ENCODE data around the gene FAM174C.
"Not testable (repeated sequence)": the region's sequence is repeated elsewhere in the genome, so short reads cannot be mapped to it uniquely, and the experiment has no call there.

FAM174C gene

DNA sequence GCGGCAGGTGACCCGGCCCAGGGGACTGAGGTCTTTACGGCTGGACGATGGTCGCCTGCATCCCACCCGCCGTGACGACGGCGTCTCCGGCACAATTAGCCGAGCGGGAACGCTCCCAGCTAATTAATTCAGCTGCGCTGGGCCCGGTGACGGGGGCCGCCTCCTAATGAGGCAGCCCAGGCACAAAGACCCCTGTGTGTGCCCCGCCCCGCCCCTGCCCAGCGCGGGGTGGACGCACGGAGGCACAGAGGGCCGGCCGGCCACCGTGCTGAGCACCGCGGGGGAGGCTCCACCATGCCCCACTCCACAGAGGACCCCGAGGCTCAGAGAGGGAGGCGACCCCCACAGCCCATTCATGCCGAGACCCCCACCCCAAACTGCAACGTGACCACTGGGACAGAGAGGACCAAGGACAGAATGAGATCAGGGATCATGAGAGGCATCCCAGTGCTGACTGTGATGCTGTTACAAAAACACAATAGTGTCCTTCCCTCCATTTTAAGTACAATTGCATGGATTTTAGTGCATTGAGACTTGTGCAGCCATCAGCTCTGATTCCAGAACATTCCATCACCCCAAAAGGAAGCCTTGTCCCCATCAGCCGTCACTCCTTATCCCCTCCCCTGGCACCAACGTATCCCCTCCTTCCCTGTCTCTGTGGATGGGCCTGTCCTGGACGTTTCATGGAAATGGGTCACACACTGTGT is 27.4 kb downstream of the FAM174C start:
- Histone ChIP-seq H3K27ac (ENCODE audit: low read depth, low read length) (no peak overlapping the region), H3K9ac (ENCODE audit: low read length) (no peak overlapping the region), H3K4me3 (ENCODE audit: insufficient read depth, low read length, poor library complexity, severe bottlenecking) (no peak overlapping the region), H3F3A (ENCODE audit: insufficient read depth) (no peaks in the 10 kb centered on the region), H3K27me3 (ENCODE audit: low read length) (no peaks in the 10 kb centered on the region), H3K79me2 (ENCODE audit: insufficient read depth, low read length) (no peaks in the 10 kb centered on the region), H4K20me1 (ENCODE audit: low read depth, low read length) (no peaks in the 10 kb centered on the region), H3K9me2 (replicated peaks; ENCODE audit: insufficient read depth, low read length) (no peaks in the 10 kb centered on the region), H3K36me3 (ENCODE audit: low read length) (no peaks in the 10 kb centered on the region), H3K4me2 (ENCODE audit: low read depth, low read length, poor library complexity, severe bottlenecking) (no peak overlapping the region), H3K9me3 (ENCODE audit: insufficient read depth, low read length) (no peaks in the 10 kb centered on the region), H2AFZ (ENCODE audit: low read depth, low read length, severe bottlenecking) (no peak overlapping the region)
- TF ChIP-seq EZH2phosphoT487 (conservative IDR thresholded peaks at IDR 0.05; ENCODE audit: low read length) = no peak
- TF ChIP-seq, protein P1, sequence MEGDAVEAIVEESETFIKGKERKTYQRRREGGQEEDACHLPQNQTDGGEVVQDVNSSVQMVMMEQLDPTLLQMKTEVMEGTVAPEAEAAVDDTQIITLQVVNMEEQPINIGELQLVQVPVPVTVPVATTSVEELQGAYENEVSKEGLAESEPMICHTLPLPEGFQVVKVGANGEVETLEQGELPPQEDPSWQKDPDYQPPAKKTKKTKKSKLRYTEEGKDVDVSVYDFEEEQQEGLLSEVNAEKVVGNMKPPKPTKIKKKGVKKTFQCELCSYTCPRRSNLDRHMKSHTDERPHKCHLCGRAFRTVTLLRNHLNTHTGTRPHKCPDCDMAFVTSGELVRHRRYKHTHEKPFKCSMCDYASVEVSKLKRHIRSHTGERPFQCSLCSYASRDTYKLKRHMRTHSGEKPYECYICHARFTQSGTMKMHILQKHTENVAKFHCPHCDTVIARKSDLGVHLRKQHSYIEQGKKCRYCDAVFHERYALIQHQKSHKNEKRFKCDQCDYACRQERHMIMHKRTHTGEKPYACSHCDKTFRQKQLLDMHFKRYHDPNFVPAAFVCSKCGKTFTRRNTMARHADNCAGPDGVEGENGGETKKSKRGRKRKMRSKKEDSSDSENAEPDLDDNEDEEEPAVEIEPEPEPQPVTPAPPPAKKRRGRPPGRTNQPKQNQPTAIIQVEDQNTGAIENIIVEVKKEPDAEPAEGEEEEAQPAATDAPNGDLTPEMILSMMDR (IDR thresholded peaks at IDR 0.05; ENCODE audit: insufficient read depth, low read length, poor library complexity, severe bottlenecking) = no peak

DNA sequence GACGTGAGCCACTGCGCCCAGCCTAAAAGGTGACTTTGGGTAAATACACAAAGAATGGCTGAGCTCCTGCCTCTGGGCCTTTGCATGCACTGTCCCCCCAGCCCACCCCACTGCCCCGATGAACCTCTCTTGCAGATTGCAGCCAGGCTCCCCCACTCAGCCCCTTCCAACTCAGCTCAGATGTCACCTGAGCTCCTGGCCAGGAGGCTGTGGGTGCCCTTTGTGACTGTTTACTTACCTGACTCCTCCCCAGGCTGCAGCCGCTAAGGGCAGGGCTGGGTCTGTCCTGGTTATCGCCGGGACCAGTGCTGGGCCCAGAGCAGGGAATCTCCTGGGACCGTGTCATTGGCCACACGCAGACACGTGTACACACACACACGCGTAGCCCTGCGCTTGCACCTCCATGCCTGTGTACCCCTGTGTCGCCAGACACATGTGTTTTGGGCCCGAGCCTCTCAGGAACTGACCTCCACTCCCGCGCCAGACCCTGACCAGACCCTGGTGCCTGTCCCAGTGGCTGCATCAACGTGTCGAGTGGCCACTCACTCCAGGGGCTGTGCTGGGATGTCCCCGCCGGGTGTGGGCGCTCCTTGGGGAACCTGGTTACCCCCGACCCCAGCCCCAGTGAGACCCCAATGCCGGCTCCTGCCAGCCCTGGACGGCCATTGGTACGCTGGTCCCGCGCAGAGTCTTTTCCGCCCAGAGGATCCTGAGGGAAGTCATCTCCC is 29.0 kb downstream of the FAM174C start:
- H4K20me1 ChIP-seq (ENCODE audit: low read depth, low read length) = no peaks in the 10 kb centered on the region
- no peaks in the 10 kb centered on the region for H3K9me2 ChIP-seq (replicated peaks; ENCODE audit: insufficient read depth, low read length)
- no peak overlapping the region for H3K27ac ChIP-seq (ENCODE audit: low read depth, low read length)
- no peaks in the 10 kb centered on the region for H3K27me3 ChIP-seq (ENCODE audit: low read length)
- no peak overlapping the region for H2AFZ ChIP-seq (ENCODE audit: low read depth, low read length, severe bottlenecking)
- no peak overlapping the region for H3K9ac ChIP-seq (ENCODE audit: low read length)
- no peaks in the 10 kb centered on the region for H3K9me3 ChIP-seq (ENCODE audit: insufficient read depth, low read length)
- no peak for TF ChIP-seq EZH2phosphoT487 (conservative IDR thresholded peaks at IDR 0.05; ENCODE audit: low read length)
- TF ChIP-seq, protein P1 (IDR thresholded peaks at IDR 0.05; ENCODE audit: insufficient read depth, low read length, poor library complexity, severe bottlenecking) = no peak
- H3K4me3 ChIP-seq (ENCODE audit: insufficient read depth, low read length, poor library complexity, severe bottlenecking) = no peak overlapping the region
- H3K36me3 ChIP-seq (ENCODE audit: low read length) = no peaks in the 10 kb centered on the region
- no peak overlapping the region for H3K4me2 ChIP-seq (ENCODE audit: low read depth, low read length, poor library complexity, severe bottlenecking)
- no peaks in the 10 kb centered on the region for H3F3A ChIP-seq (ENCODE audit: insufficient read depth)
- no peaks in the 10 kb centered on the region for H3K79me2 ChIP-seq (ENCODE audit: insufficient read depth, low read length)

DNA sequence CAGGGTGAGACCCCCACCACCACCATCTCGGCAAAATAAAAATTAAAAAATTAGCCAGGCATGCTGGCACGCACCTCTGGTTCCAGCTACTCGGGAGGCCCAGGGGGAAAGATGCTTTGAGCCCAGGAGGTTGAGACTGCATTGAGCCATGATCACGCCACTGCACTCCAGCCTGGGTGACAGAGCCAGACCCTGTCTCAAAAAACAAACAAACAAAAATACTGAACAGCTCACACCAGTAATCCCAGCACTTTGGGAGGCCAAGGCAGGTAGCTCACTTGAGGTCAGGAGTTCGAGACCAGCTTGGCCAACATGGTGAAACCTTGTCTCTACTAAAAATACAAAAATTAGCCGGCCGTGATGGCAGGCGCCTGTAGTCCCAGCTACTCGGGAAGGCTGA is 30.0 kb downstream of the FAM174C start:
- not testable (repeated sequence) for H3K79me2 ChIP-seq (ENCODE audit: insufficient read depth, low read length); H3K9me3 ChIP-seq (ENCODE audit: insufficient read depth, low read length); H3K27ac ChIP-seq (ENCODE audit: low read depth, low read length); H3K4me2 ChIP-seq (ENCODE audit: low read depth, low read length, poor library complexity, severe bottlenecking); H4K20me1 ChIP-seq (ENCODE audit: low read depth, low read length); H3K9ac ChIP-seq (ENCODE audit: low read length); H3K9me2 ChIP-seq (replicated peaks; ENCODE audit: insufficient read depth, low read length); H2AFZ ChIP-seq (ENCODE audit: low read depth, low read length, severe bottlenecking); H3K27me3 ChIP-seq (ENCODE audit: low read length); H3F3A ChIP-seq (ENCODE audit: insufficient read depth); H3K36me3 ChIP-seq (ENCODE audit: low read length); H3K4me3 ChIP-seq (ENCODE audit: insufficient read depth, low read length, poor library complexity, severe bottlenecking)

DNA sequence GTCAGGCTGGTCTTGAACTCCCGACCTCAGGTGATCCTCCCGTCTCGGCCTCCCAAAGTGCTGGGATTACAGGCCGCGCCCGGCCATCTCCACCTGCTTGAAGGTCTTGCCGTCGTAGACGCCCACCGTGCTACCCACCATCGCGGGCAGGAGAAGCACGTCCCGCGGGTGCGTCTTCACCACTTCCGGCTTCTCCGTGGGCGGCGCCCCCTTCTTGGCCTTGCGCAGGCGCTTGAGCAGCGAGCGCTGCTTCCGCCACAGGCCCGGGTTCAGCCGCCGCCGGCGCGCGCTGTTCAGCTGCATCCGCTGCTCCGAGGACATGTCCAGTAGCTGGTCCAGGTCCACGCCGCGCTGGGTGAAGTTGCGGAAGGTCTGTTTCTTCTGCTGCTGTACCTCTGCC is 32.0 kb downstream of the FAM174C start:
- no peaks in the 10 kb centered on the region for H4K20me1 ChIP-seq (ENCODE audit: low read depth, low read length)
- no peaks in the 10 kb centered on the region for H3K79me2 ChIP-seq (ENCODE audit: insufficient read depth, low read length)
- no peaks in the 10 kb centered on the region for H3K36me3 ChIP-seq (ENCODE audit: low read length)
- no peak overlapping the region for H2AFZ ChIP-seq (ENCODE audit: low read depth, low read length, severe bottlenecking)
- no peaks in the 10 kb centered on the region for H3K9me3 ChIP-seq (ENCODE audit: insufficient read depth, low read length)
- no peak overlapping the region for H3K4me2 ChIP-seq (ENCODE audit: low read depth, low read length, poor library complexity, severe bottlenecking)
- no peaks in the 10 kb centered on the region for H3K27me3 ChIP-seq (ENCODE audit: low read length)
- no peaks in the 10 kb centered on the region for H3F3A ChIP-seq (ENCODE audit: insufficient read depth)
- no peak for TF ChIP-seq EZH2phosphoT487 (conservative IDR thresholded peaks at IDR 0.05; ENCODE audit: low read length)
- TF ChIP-seq, protein P1 (IDR thresholded peaks at IDR 0.05; ENCODE audit: insufficient read depth, low read length, poor library complexity, severe bottlenecking) = no peak
- no peak overlapping the region for H3K4me3 ChIP-seq (ENCODE audit: insufficient read depth, low read length, poor library complexity, severe bottlenecking)
- no peak overlapping the region for H3K9ac ChIP-seq (ENCODE audit: low read length)
- no peaks in the 10 kb centered on the region for H3K9me2 ChIP-seq (replicated peaks; ENCODE audit: insufficient read depth, low read length)
- no peak overlapping the region for H3K27ac ChIP-seq (ENCODE audit: low read depth, low read length)
